Left lung (tissue), 8 donors: ENCODE measurements around the gene IZUMO4. TPM values are rescaled to one million over a fixed set of nuclear protein-coding genes. Genes with fewer than 3 reads are reported as not detected.

ENCODE experiments used
- polyA plus RNA-seq, 6 donors: library from polyadenylated mRNA; unstranded; fragments of 120-200 nt; gene quantifications; one replicate each; pipeline ENCODE4 v1.2.1, GENCODE V29; 2013; ENCODE audit not compliant: insufficient read length in 6 of 6
- total RNA-seq, 2 donors: library from RNA; stranded (reverse); fragmentation: NEBNext Ultra II Directional; extraction: Animal tissue kit (Norgen Biotek cat#: 25700); gene quantifications; one replicate each; pipeline ENCODE4 v1.2.1, GENCODE V29; 2021
- donor health status: DM: no; HTN: yes; CAD: no.
- donor health status: DM: no; HTN: no; CAD: no.

The IZUMO4 gene
- total and polyA plus RNA-seq, 8 donors: 2.6 to 8.5 (median 5.9) TPM

Other genes starting within 250 kb of the IZUMO4 start
- 10 to 100 TPM; 20.3 to 30.8 TPM for gene REXO1, start 248.4 kb upstream of the IZUMO4 start, total RNA-seq
- 10 to 100 TPM; 16.9 to 25.4 (median 24.4) TPM for gene REXO1, start 248.4 kb upstream of the IZUMO4 start, polyA plus RNA-seq
- gene KLF16, start 233.3 kb upstream of the IZUMO4 start, total RNA-seq: 10 to 100 TPM; 18.5 to 28.8 TPM
- 1 to 10 TPM; 4.3 to 9.0 (median 7.2) TPM for gene KLF16, start 233.3 kb upstream of the IZUMO4 start, polyA plus RNA-seq
- 10 to 100 TPM; 70.2 to 72.7 TPM for gene ABHD17A, start 211.4 kb upstream of the IZUMO4 start, total RNA-seq
- 10 to 100 TPM; 41.3 to 67.4 (median 48.4) TPM for gene ABHD17A, start 211.4 kb upstream of the IZUMO4 start, polyA plus RNA-seq
- 1 to 10 TPM; 7.2 to 9.4 TPM for gene ADAT3, start 191.5 kb upstream of the IZUMO4 start, total RNA-seq
- 1 to 10 TPM; 1.3 to 3.8 (median 2.2) TPM for gene ADAT3, start 191.5 kb upstream of the IZUMO4 start, polyA plus RNA-seq
- 10 to 100 TPM; 75.4 to 86.6 TPM for gene SCAMP4, start 191.5 kb upstream of the IZUMO4 start, total RNA-seq
- gene SCAMP4, start 191.5 kb upstream of the IZUMO4 start, polyA plus RNA-seq: 10 to 100 TPM; 54.5 to 84.4 (median 66.1) TPM
- 10 to 100 TPM; 45.9 to 64.5 TPM for gene CSNK1G2, start 155.7 kb upstream of the IZUMO4 start, total RNA-seq
- 10 to 100 TPM; 35.6 to 64.0 (median 43.0) TPM for gene CSNK1G2, start 155.7 kb upstream of the IZUMO4 start, polyA plus RNA-seq
- gene BTBD2, start 81.2 kb upstream of the IZUMO4 start, total RNA-seq: 10 to 100 TPM; 63.1 to 63.6 TPM
- 100 to 1,000 TPM in 4 of 6 donors, 10 to 100 TPM in 2; 84.0 to 112 (median 103) TPM for gene BTBD2, start 81.2 kb upstream of the IZUMO4 start, polyA plus RNA-seq
- 100 to 1,000 TPM; 238 to 291 TPM for gene MKNK2, start 45.7 kb upstream of the IZUMO4 start, total RNA-seq
- 100 to 1,000 TPM in 1 of 6 donors, 10 to 100 TPM in 5; 59.3 to 124 (median 77.1) TPM for gene MKNK2, start 45.7 kb upstream of the IZUMO4 start, polyA plus RNA-seq
- gene MOB3A, start 589 bp upstream of the IZUMO4 start, total RNA-seq: 100 to 1,000 TPM in 1 of 2 donors, 10 to 100 TPM in 1; 59.1 to 105 TPM
- 10 to 100 TPM; 20.6 to 31.5 (median 24.9) TPM for gene MOB3A, start 589 bp upstream of the IZUMO4 start, polyA plus RNA-seq
- gene AP3D1, start 54.7 kb downstream of the IZUMO4 start, total RNA-seq: 100 to 1,000 TPM; 109 to 128 TPM
- 10 to 100 TPM; 68.8 to 90.0 (median 79.2) TPM for gene AP3D1, start 54.7 kb downstream of the IZUMO4 start, polyA plus RNA-seq
- 10 to 100 TPM; 28.9 to 43.0 TPM for gene DOT1L, start 67.0 kb downstream of the IZUMO4 start, total RNA-seq
- gene DOT1L, start 67.0 kb downstream of the IZUMO4 start, polyA plus RNA-seq: 10 to 100 TPM; 15.0 to 24.6 (median 20.3) TPM
- gene PLEKHJ1, start 139.4 kb downstream of the IZUMO4 start, total RNA-seq: 10 to 100 TPM; 61.1 to 74.4 TPM
- 10 to 100 TPM; 44.0 to 58.6 (median 55.1) TPM for gene PLEKHJ1, start 139.4 kb downstream of the IZUMO4 start, polyA plus RNA-seq
- 10 to 100 TPM; 50.1 to 57.8 TPM for gene SF3A2, start 139.9 kb downstream of the IZUMO4 start, total RNA-seq
- gene SF3A2, start 139.9 kb downstream of the IZUMO4 start, polyA plus RNA-seq: 10 to 100 TPM; 63.3 to 81.5 (median 75.2) TPM
- 1 to 10 TPM; 1.1 TPM for gene AMH, start 152.4 kb downstream of the IZUMO4 start, total RNA-seq
- 1 to 10 TPM in 5 of 6 donors, under 1 TPM in 1; 0.13 to 3.7 (median 2.0) TPM for gene AMH, start 152.4 kb downstream of the IZUMO4 start, polyA plus RNA-seq
- gene JSRP1, start 159.5 kb downstream of the IZUMO4 start, total RNA-seq: 1 to 10 TPM in 1 of 2 donors, under 1 TPM in 1; 0.65 to 1.1 TPM
- 1 to 10 TPM in 1 of 6 donors, under 1 TPM in 4, not detected in 1; 0.20 to 1.0 (median 0.38) TPM for gene JSRP1, start 159.5 kb downstream of the IZUMO4 start, polyA plus RNA-seq
- gene PEAK3, start 185.3 kb downstream of the IZUMO4 start, total RNA-seq: 1 to 10 TPM; 1.0 to 8.5 TPM
- under 1 TPM; 0.07 to 0.25 (median 0.11) TPM for gene PEAK3, start 185.3 kb downstream of the IZUMO4 start, polyA plus RNA-seq
- gene LINGO3, start 211.2 kb downstream of the IZUMO4 start, total RNA-seq: under 1 TPM in 1 of 2 donors, not detected in 1; 0.16 TPM
- gene LINGO3, start 211.2 kb downstream of the IZUMO4 start, polyA plus RNA-seq: under 1 TPM in 2 of 6 donors, not detected in 4; 0.10 to 0.17 TPM
- 10 to 100 TPM; 59.3 to 70.1 TPM for gene LSM7, start 231.7 kb downstream of the IZUMO4 start, total RNA-seq
- 100 to 1,000 TPM in 3 of 6 donors, 10 to 100 TPM in 3; 85.2 to 104 (median 98.5) TPM for gene LSM7, start 231.7 kb downstream of the IZUMO4 start, polyA plus RNA-seq
- gene SPPL2B, start 231.8 kb downstream of the IZUMO4 start, total RNA-seq: 10 to 100 TPM; 47.5 to 60.7 TPM
- gene SPPL2B, start 231.8 kb downstream of the IZUMO4 start, polyA plus RNA-seq: 100 to 1,000 TPM in 1 of 6 donors, 10 to 100 TPM in 5; 54.6 to 106 (median 80.9) TPM